ENCODE results near the gene MRGPRG. TPM values are rescaled to one million over a fixed set of nuclear protein-coding genes. Genes with fewer than 3 reads are reported as not detected.

The MRGPRG gene
- total and polyA plus RNA-seq, 10 donors: not detected

GRCh38 chr11:3220521-3221407 is 2.2 kb upstream of the MRGPRG start:
- no peak for DNase-seq
- Histone ChIP-seq H3K4me1 (peaks cover 0 to 25% (median 3%) of the 10 kb centered on the region in 6 donors), H3K4me3 (no peak overlapping the region), H3K27ac (no peak overlapping the region), H3K36me3 (no peaks in the 10 kb centered on the region), H3K9me3 (no peaks in the 10 kb centered on the region), H3K27me3 (replicated peaks in 1 of 7) (peaks cover 0 to 87% (median 8%) of the 10 kb centered on the region in 7 donors)
- intact Hi-C loops (cut with DNase I; ENCODE audit: low total_unique reads): no loop called here
- WGBS, 5 donors: 60 to 92% (median 74%) methylated on average over 15 to 21 of the region's 21 CpGs
- TF ChIP-seq CTCF (IDR thresholded peaks at IDR 0.05 in 8 of 11, conservative IDR thresholded peaks at IDR 0.05 in 3 of 11): no peak
- no peak for TF ChIP-seq POLR2AphosphoS5 (IDR thresholded peaks at IDR 0.05)
- TF ChIP-seq POLR2A (IDR thresholded peaks at IDR 0.05): no peak

DNA sequence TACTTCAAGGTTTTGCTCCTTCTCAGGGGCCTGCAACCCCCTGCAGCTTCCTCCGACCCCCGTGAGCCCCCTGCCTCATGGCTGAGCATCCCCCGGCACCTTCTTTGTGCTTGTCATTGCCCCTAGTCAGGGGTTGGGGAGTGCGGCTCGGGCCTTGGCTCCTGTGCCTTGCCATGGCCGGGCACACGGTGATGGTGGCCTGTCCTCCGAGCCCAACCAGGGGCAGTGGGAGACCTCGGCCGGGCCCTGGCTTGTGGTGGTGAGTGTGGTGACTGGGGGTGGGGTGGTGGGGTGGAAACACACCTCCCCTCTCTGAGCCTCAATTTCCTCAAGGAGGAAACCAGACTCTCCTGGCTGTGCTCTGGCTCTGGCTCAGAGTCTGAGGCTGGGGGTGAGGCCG is 1.5 kb upstream of the MRGPRG start:
- Histone ChIP-seq H3K36me3 (no peaks in the 10 kb centered on the region), H3K9me3 (no peaks in the 10 kb centered on the region), H3K4me1 (peaks cover 0 to 20% (median 3%) of the 10 kb centered on the region in 6 donors), H3K27ac (no peak overlapping the region), H3K27me3 (replicated peaks in 1 of 7) (peaks cover 0 to 88% (median 8%) of the 10 kb centered on the region in 7 donors), H3K4me3 (no peak overlapping the region)
- peak; percentile 63 for DNase-seq
- 60 to 76% (median 68%) methylated on average over 8 to 11 of the region's 11 CpGs for WGBS, 5 donors
- intact Hi-C loops (cut with DNase I; ENCODE audit: low total_unique reads): no loop called here
- no peak for TF ChIP-seq CTCF (IDR thresholded peaks at IDR 0.05 in 8 of 11, conservative IDR thresholded peaks at IDR 0.05 in 3 of 11)
- no peak for TF ChIP-seq POLR2AphosphoS5 (IDR thresholded peaks at IDR 0.05)
- TF ChIP-seq POLR2A (IDR thresholded peaks at IDR 0.05): no peak

GRCh38 chr11:3219281-3219892 is 774 bp upstream of the MRGPRG start:
- peaks cover 0 to 14% (median 3%) of the 10 kb centered on the region in 6 donors for H3K4me1 ChIP-seq
- intact Hi-C loops (cut with DNase I; ENCODE audit: low total_unique reads): loop anchor here (5.0 kb wide), 1 partner anchor 182 kb away; no protein-coding TSS in a partner anchor
- H3K4me3 ChIP-seq: no peak overlapping the region
- H3K27ac ChIP-seq: no peak overlapping the region
- H3K36me3 ChIP-seq: no peaks in the 10 kb centered on the region
- no peak for TF ChIP-seq CTCF (IDR thresholded peaks at IDR 0.05 in 8 of 11, conservative IDR thresholded peaks at IDR 0.05 in 3 of 11)
- H3K27me3 ChIP-seq (replicated peaks in 1 of 7): peaks cover 0 to 90% (median 8%) of the 10 kb centered on the region in 7 donors
- 75 to 87% (median 79%) methylated on average over 12 to 14 of the region's 14 CpGs for WGBS, 5 donors
- no peak for DNase-seq
- H3K9me3 ChIP-seq: no peaks in the 10 kb centered on the region

Data from spleen (tissue), 11 donors.